ENCODE measurements around the gene DCDC1.

Gene DCDC1

DNA sequence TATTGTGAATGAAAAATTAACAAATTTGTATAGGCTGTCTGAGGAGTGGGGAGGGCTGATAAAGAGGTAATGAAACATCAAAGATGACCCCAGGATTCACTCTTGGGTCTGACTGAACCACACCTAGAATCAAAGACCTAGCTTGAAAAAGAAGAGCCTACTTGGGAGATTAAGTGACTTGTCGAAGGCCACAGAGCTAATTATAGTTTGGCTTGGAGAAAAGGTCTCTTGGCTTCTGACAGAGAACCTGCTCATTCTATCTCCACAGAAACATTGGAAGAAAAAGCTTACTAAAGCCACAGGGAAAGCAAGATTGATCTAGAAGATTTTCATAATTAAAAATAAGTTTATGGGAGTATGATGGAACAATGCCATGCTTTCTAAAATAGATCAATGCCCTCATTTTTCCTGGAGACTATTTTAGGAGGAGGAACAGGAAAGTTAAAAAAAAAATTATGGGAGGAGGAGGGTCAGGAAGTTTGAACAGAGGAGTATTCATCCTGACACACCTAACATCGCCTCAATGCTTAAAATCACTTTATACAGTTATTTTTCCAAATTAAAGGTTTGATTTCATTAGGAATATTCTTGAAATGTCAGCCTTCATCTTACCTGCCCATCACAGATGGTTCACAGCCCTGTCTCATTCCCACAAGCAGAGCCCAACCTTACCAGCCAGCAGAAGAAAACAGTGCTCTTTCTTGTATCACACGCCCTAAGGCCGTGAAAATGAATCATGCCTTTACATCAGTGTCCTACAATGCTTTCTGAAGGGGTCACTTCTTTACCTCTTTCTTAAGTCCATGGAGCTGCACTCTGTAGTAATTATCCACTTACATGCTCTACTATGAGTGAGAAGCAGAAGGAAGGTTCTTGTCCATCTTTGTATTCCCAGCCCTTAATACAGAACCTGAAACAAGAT is 552.3 kb downstream of the DCDC1 start:
- TF ChIP-seq YY1 (IDR thresholded peaks at IDR 0.05; ENCODE audit: low read depth) (no peak), TEAD4 (IDR thresholded peaks at IDR 0.05) (no peak), RAD21 (IDR thresholded peaks at IDR 0.05; ENCODE audit: low read depth) (no peak), REST (IDR thresholded peaks at IDR 0.05; ENCODE audit: low read depth) (no peak), USF1 (IDR thresholded peaks at IDR 0.05) (no peak), EP300 (IDR thresholded peaks at IDR 0.05; ENCODE audit: borderline replicate concordance) (no peak), CREB1 (IDR thresholded peaks at IDR 0.05; ENCODE audit: low read depth) (no peak), EGR1 (IDR thresholded peaks at IDR 0.05) (no peak), NFIC (IDR thresholded peaks at IDR 0.05) (no peak), ZBTB7A (IDR thresholded peaks at IDR 0.05; ENCODE audit: low read depth) (no peak), FOXM1 (IDR thresholded peaks at IDR 0.05; ENCODE audit: borderline replicate concordance, low read depth) (no peak), CEBPB (IDR thresholded peaks at IDR 0.05) (no peak), TCF12 (IDR thresholded peaks at IDR 0.05; ENCODE audit: low read depth) (no peak), TAF1 (IDR thresholded peaks at IDR 0.05; ENCODE audit: low read depth) (no peak)
- TF ChIP-seq, protein P1, sequence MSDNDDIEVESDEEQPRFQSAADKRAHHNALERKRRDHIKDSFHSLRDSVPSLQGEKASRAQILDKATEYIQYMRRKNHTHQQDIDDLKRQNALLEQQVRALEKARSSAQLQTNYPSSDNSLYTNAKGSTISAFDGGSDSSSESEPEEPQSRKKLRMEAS (IDR thresholded peaks at IDR 0.05), result no peak

- TF ChIP-seq YY1 (IDR thresholded peaks at IDR 0.05; ENCODE audit: low read depth), result no peak
- no peak for TF ChIP-seq TAF1 (IDR thresholded peaks at IDR 0.05; ENCODE audit: low read depth)
- no peak for TF ChIP-seq RAD21 (IDR thresholded peaks at IDR 0.05; ENCODE audit: low read depth)
- no peak for TF ChIP-seq EP300 (IDR thresholded peaks at IDR 0.05; ENCODE audit: borderline replicate concordance)
- TF ChIP-seq NFIC (IDR thresholded peaks at IDR 0.05), result no peak
- no peak for TF ChIP-seq FOXM1 (IDR thresholded peaks at IDR 0.05; ENCODE audit: borderline replicate concordance, low read depth)
- no peak for TF ChIP-seq ZBTB7A (IDR thresholded peaks at IDR 0.05; ENCODE audit: low read depth)
- TF ChIP-seq CEBPB (IDR thresholded peaks at IDR 0.05), result no peak
- no peak for TF ChIP-seq TCF12 (IDR thresholded peaks at IDR 0.05; ENCODE audit: low read depth)
- TF ChIP-seq, protein P1 (IDR thresholded peaks at IDR 0.05), result no peak
Measured at GRCh38 chr11:30815619-30816018, 553.9 kb downstream of the DCDC1 start.

- TF ChIP-seq RAD21 (IDR thresholded peaks at IDR 0.05; ENCODE audit: low read depth), result no peak
- TF ChIP-seq EP300 (IDR thresholded peaks at IDR 0.05; ENCODE audit: borderline replicate concordance), result no peak
- TF ChIP-seq CREB1 (IDR thresholded peaks at IDR 0.05; ENCODE audit: low read depth), result no peak
- TF ChIP-seq REST (IDR thresholded peaks at IDR 0.05; ENCODE audit: low read depth), result no peak
- TF ChIP-seq TCF12 (IDR thresholded peaks at IDR 0.05; ENCODE audit: low read depth), result no peak
Measured at GRCh38 chr11:30814737-30815136, 554.8 kb downstream of the DCDC1 start.

All from Ishikawa (cell line).